OCI-LY3 (cell line): ENCODE data around the gene PIK3CB.

Source experiments
- H2AFZ ChIP-seq: fragments of 200-600, 300-600 bp; shearing (Covaris generic); 2 replicates; pipeline ENCODE4 v1.6.0; 2014; ENCODE audit warnings: antibody characterized with exemption, low read depth, low read length
- H3K27ac ChIP-seq: fragments of 200-600, 300-600 bp; sonication (generic); 2 replicates; pipeline ENCODE4 v1.5.1; 2014; ENCODE audit warnings: mild to moderate bottlenecking, low read length, moderate library complexity, mixed read lengths
- H3K27me3 ChIP-seq: fragments of 200-600, 300-600 bp; sonication (generic); 2 replicates; pipeline ENCODE4 v1.6.1; 2014; ENCODE audit warnings: low read depth, low read length, mixed read lengths
- H3K36me3 ChIP-seq: fragments of 200-600, 300-600 bp; sonication (generic); replicated peaks from 2 replicates; pipeline ENCODE3; 2014; ENCODE audit warnings: low read depth, low read length, mixed read lengths
- H3K4me1 ChIP-seq: fragments of 300-600, 200-600 bp; sonication (generic); 2 replicates; pipeline ENCODE4 v1.6.1; 2014; ENCODE audit warnings: low read length, mixed read lengths
- H3K4me2 ChIP-seq: fragments of 200-600, 300-600 bp; sonication (generic); 2 replicates; pipeline ENCODE4 v1.6.1; 2014; ENCODE audit warnings: low read length, mixed read lengths
- H3K4me3 ChIP-seq: fragments of 300-600, 200-600 bp; sonication (generic); 2 replicates; pipeline ENCODE4 v1.5.1; 2014; ENCODE audit warnings: antibody characterized with exemption, mild to moderate bottlenecking, low read length, moderate library complexity
- H3K79me2 ChIP-seq: fragments of 300-600, 200-600 bp; shearing (Covaris generic); 2 replicates; pipeline ENCODE4 v1.6.1; 2014; ENCODE audit warnings: mild to moderate bottlenecking, low read length, mixed read lengths
- H3K9ac ChIP-seq: fragments of 300-600, 200-600 bp; shearing (Covaris generic); 2 replicates; pipeline ENCODE4 v1.6.0; 2014; ENCODE audit warnings: mild to moderate bottlenecking, low read length, moderate library complexity
- H3K9me3 ChIP-seq: fragments of 200-600, 300-600 bp; shearing (Covaris generic); 2 replicates; pipeline ENCODE4 v1.6.1; 2014; ENCODE audit warnings: low read length, mixed read lengths; ENCODE audit not compliant: insufficient read depth
- H4K20me1 ChIP-seq: fragments of 200-600, 300-600 bp; sonication (generic); 2 replicates; pipeline ENCODE4 v1.6.1; 2016; ENCODE audit warnings: low read length, mixed read lengths; ENCODE audit not compliant: insufficient read depth
- EZH2phosphoT487 ChIP-seq: fragments of 200-600 bp; shearing (Covaris generic); IDR thresholded peaks from 2 replicates; pipeline ENCODE4 v1.6.1; 2018; ENCODE audit warnings: antibody characterized with exemption, mixed run types, low read depth
- TF ChIP-seq, protein P1 (sequence below): fragments of 200-600, 300-600 bp; sonication (generic); IDR thresholded peaks from 2 replicates; pipeline ENCODE4 v1.5.1; 2014; ENCODE audit warnings: antibody characterized with exemption, low read length, low read depth

PIK3CB gene

DNA sequence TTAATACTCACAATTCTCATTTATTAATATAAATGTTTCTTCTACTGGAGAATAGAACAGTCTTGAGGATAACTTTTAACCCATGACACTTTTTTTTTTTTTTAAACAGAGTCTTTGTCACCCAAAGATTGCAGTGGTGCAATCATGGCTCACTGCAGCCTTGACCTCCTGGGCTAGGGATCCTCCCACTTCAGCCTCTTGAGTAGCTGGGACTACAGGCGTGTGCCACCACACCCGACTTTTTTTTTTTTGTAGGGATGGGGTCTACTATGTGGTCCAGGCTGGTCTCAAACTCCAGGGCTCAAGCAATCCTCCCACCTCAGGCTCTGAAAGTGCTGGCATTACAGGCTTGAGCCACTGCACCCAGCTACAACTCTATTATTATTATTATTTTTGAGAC lies 34.5 kb downstream of the PIK3CB start:
- Histone ChIP-seq H3K4me2 (no peak overlapping the region), H3K79me2 (peaks cover 48% of the 10 kb centered on the region), H4K20me1 (peaks cover 6% of the 10 kb centered on the region; the same call in 1 of the 2 replicates), H3K9ac (no peak overlapping the region), H2AFZ (no peak overlapping the region), H3K27me3 (no peaks in the 10 kb centered on the region), H3K27ac (no peak overlapping the region), H3K36me3 (no peaks in the 10 kb centered on the region), H3K9me3 (no peaks in the 10 kb centered on the region), H3K4me1 (peaks cover 4% of the 10 kb centered on the region; the same call in 1 of the 2 replicates), H3K4me3 (no peak overlapping the region)
- TF ChIP-seq, protein P1, sequence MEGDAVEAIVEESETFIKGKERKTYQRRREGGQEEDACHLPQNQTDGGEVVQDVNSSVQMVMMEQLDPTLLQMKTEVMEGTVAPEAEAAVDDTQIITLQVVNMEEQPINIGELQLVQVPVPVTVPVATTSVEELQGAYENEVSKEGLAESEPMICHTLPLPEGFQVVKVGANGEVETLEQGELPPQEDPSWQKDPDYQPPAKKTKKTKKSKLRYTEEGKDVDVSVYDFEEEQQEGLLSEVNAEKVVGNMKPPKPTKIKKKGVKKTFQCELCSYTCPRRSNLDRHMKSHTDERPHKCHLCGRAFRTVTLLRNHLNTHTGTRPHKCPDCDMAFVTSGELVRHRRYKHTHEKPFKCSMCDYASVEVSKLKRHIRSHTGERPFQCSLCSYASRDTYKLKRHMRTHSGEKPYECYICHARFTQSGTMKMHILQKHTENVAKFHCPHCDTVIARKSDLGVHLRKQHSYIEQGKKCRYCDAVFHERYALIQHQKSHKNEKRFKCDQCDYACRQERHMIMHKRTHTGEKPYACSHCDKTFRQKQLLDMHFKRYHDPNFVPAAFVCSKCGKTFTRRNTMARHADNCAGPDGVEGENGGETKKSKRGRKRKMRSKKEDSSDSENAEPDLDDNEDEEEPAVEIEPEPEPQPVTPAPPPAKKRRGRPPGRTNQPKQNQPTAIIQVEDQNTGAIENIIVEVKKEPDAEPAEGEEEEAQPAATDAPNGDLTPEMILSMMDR: no peak
- TF ChIP-seq EZH2phosphoT487: no peak

GRCh38 chr3:138799822-138800221 lies 34.9 kb downstream of the PIK3CB start:
- no peak overlapping the region for H3K4me2 ChIP-seq
- no peak overlapping the region for H2AFZ ChIP-seq
- H3K4me3 ChIP-seq: no peak overlapping the region
- peaks cover 48% of the 10 kb centered on the region for H3K79me2 ChIP-seq
- H3K27ac ChIP-seq: no peak overlapping the region
- H3K27me3 ChIP-seq: no peaks in the 10 kb centered on the region
- H3K4me1 ChIP-seq: peaks cover 4% of the 10 kb centered on the region; the same call in 1 of the 2 replicates
- H3K9me3 ChIP-seq: no peaks in the 10 kb centered on the region
- H3K9ac ChIP-seq: no peak overlapping the region
- H3K36me3 ChIP-seq: no peaks in the 10 kb centered on the region
- peaks cover 6% of the 10 kb centered on the region; the same call in 1 of the 2 replicates for H4K20me1 ChIP-seq
- TF ChIP-seq EZH2phosphoT487: no peak
- TF ChIP-seq, protein P1: no peak

DNA sequence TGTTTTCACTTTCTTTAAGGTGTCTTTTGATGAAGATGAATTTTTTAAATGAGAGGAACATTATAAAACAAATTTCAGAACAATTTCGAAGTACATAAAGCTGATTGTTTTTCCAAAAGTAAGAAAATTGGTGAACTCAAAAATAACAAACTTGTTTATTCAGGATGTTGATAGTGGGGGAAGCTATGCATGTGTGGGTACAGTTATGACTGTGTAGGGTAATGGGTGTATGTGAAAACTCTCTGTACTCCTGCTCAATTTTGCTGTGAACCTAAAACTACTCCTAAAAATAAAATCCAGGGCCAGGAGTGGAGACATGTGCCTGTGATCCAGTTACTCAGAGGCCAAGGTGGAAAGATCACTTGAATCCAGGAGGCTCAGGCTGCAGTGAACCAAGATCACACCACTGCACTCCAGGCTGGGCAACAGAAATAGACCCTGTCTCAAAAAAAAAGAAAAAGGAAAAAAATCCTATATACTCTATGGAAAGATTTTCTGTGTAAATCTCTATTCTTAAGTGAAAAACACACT lies 37.2 kb downstream of the PIK3CB start:
- H4K20me1 ChIP-seq: no peaks in the 10 kb centered on the region
- H3K9me3 ChIP-seq: no peaks in the 10 kb centered on the region
- TF ChIP-seq, protein P1: no peak
- TF ChIP-seq EZH2phosphoT487: no peak
- no peak overlapping the region for H3K9ac ChIP-seq
- H3K4me2 ChIP-seq: no peak overlapping the region
- H3K4me1 ChIP-seq: peaks cover 4% of the 10 kb centered on the region; the same call in 1 of the 2 replicates
- no peak overlapping the region for H3K27ac ChIP-seq
- no peak overlapping the region for H3K4me3 ChIP-seq
- no peaks in the 10 kb centered on the region for H3K27me3 ChIP-seq
- H3K36me3 ChIP-seq: no peaks in the 10 kb centered on the region
- peaks cover 34% of the 10 kb centered on the region for H3K79me2 ChIP-seq
- H2AFZ ChIP-seq: no peak overlapping the region

- Histone ChIP-seq H3K79me2 (peaks cover 31% of the 10 kb centered on the region), H3K27ac (no peak overlapping the region)
Observed at GRCh38 chr3:138796761-138797160, 38.0 kb downstream of the PIK3CB start.

More at GRCh38 chr3:138796761-138797160, 38.0 kb downstream of the PIK3CB start:
- Histone ChIP-seq H4K20me1 (no peaks in the 10 kb centered on the region), H3K4me3 (no peak overlapping the region), H3K27me3 (no peaks in the 10 kb centered on the region), H2AFZ (no peak overlapping the region), H3K36me3 (no peaks in the 10 kb centered on the region), H3K4me1 (peaks cover 4% of the 10 kb centered on the region; the same call in 1 of the 2 replicates), H3K4me2 (no peak overlapping the region), H3K9ac (no peak overlapping the region), H3K9me3 (no peaks in the 10 kb centered on the region)
- TF ChIP-seq, protein P1: no peak
- TF ChIP-seq EZH2phosphoT487: no peak
